HG03432 (cell line): ENCODE measurements around the gene SDK1.

ENCODE experiments used
- ATAC-seq: cut with Tn5 transposase; IDR thresholded peaks from one replicate; pipeline ENCODE4 v1.9.1; 2021; ENCODE audit warnings: mild to moderate bottlenecking, moderate library complexity; ENCODE audit not compliant: unreplicated experiment

Gene SDK1

GRCh38 chr7:3847336-3847735, 546.3 kb downstream of the SDK1 start:
- ATAC-seq: no peak

- ATAC-seq: no peak
Observed at GRCh38 chr7:3859431-3859830, 558.4 kb downstream of the SDK1 start.

DNA sequence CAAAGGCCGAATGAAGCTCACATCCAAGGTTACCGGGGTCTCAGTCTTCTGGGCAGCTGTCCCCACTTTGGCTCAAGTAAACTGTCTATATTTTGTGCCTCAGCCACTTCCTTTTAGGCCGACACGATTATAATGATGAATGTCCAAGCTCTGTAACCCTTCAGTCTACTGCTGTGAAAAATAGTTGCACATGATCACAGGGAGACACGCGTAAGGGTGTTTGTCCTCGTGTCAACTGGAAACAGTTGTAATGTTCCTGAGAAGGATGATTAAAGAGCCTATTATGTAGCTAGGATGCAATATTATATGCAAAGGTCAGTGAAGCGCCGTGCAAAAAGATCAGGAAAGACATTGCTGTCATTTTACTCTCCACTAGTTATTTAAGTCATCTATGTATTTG, 559.9 kb downstream of the SDK1 start:
- no peak for ATAC-seq

- ATAC-seq: no peak
Observed at GRCh38 chr7:3861386-3861785, 560.3 kb downstream of the SDK1 start.

GRCh38 chr7:3861941-3862340, 560.9 kb downstream of the SDK1 start:
- no peak for ATAC-seq

DNA sequence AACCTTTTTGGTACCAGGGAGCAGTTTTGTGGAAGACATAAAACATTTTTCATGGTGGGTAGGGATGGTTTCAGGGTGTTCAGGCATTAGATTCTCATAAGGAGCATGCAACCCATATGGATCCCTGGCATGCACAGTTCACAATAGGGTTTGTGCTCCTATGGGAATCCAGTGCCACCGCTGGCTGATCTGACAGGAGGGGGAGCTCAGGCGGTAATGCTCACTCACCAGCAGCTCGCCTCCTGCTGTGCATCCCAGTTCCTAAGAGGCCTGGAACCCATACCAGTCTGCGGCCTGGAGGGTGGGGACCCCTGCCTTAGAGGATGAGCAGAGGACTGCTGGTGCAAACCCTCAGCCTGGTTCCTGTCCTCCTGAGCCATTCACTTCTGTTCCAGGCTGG, 561.7 kb downstream of the SDK1 start:
- ATAC-seq: no peak

DNA sequence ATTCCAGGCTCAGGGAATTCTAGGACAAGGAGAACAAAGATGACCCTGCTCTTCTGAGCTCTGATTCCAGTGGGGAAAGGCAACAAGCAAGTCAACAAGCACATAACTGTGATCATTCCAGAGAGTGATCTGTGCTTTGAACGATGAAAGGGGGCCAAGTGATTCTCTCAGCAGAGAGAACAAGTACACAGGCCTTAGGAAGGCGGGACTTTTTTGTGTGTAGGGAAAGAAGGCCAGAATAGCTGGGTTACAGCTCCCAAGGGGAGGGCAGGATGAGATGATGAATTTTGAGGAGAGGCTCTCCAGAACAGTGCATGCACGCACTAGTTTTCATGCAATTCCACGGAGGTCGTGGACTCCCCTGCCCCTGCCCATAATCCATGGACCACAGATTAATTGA, 565.2 kb downstream of the SDK1 start:
- no peak for ATAC-seq

GRCh38 chr7:3867863-3868262, 566.8 kb downstream of the SDK1 start:
- ATAC-seq: no peak

DNA sequence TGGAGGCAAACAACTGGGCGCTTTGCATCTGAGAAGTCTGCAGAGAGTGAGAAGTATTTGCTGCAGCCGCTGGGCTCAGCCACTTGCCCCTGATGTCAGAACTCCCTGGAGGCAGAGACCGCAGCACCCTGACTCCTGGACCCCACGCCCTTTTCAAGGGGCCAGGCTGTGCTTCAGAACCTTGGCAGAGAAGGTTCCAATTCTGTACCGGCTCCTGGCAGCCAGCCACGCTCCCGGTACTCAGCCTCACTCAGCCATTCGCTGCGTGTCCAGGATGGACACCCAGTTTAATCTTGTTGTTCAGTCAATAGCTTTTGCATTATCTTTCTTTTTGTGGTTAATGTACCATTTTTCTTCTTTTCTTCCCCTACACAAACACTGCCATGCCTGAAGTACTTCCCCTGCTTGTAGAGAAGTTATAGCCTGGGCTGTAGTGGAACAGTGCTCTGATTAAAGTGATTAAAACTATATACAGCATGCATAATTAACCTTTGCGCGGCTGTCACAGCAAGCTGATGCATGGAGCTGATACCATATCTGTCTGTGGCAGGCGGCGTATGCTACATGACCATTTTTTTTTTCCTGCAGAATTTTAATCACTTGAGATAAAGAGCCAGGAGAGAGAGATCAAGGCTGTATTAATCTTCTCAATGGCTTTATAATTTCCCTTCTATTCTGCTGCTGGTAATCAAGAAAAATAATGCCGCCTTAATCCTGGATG, 578.5 kb downstream of the SDK1 start:
- no peak for ATAC-seq

- no peak for ATAC-seq
Observed at GRCh38 chr7:3880228-3880987, 579.4 kb downstream of the SDK1 start.

DNA sequence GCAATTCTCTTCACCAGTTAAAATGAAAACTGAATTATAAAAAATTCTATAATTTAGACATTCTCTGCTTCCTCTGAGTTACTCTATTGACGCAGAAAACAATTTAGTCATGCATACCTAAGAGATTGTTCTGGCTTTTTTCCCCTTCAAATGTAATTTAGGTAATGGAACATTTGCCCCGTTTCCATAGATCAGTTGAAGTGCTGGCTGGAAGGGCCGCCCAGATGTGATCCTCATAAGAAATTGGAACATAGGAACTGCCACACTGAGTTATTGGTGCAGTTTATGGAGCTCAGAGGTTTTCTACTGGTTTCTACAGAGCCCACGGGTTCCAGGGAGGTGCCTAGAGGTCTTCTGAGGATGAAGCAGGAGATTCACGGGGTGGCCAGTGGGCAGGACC, 581.7 kb downstream of the SDK1 start:
- no peak for ATAC-seq

DNA sequence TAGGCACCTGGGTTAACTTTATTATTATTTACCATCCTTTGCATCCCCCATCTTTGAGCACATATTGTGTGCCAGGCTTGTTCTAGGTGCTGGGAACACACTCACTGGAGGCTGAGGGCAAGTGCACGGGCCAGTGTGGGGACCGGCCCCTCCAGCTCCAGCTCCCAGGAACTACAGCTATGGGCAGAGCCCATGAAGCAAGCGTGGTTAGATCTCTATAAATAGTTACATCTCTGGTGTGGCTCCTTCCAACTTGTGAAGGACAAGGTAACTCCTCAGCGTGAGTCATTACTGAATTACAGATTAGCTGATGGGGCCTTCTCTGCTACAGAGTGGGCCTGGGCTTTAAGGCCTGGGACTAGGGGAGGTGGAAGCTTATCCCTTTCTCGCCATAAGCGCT, 583.5 kb downstream of the SDK1 start:
- ATAC-seq: no peak

GRCh38 chr7:3887096-3887690, 586.1 kb downstream of the SDK1 start:
- no peak for ATAC-seq

GRCh38 chr7:3888096-3888495, 587.0 kb downstream of the SDK1 start:
- ATAC-seq: no peak

- ATAC-seq: no peak
Observed at GRCh38 chr7:3892157-3892556, 591.1 kb downstream of the SDK1 start.

DNA sequence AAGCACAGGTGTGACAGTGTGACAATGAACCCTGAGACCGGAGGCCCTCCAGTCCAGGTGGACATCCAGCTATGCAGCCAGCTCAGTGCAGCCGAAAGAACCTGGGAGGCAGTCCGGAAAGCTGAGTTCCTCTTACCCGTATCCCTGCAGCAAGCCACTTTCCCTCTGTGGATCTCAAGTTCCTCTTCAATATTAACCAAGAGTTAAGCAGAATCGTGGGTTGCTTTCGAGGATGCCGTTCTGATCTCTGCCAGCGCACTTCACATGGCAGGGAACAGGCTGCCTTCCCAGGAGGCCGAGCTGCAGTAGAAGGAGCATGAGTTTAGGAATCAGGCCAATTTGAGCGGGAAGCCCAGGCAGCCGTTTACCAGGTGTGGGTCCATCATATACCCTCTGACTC, 591.6 kb downstream of the SDK1 start:
- no peak for ATAC-seq

- ATAC-seq: no peak
Observed at GRCh38 chr7:3893151-3893788, 592.2 kb downstream of the SDK1 start.

- no peak for ATAC-seq
Observed at GRCh38 chr7:3893789-3894153, 592.7 kb downstream of the SDK1 start.

DNA sequence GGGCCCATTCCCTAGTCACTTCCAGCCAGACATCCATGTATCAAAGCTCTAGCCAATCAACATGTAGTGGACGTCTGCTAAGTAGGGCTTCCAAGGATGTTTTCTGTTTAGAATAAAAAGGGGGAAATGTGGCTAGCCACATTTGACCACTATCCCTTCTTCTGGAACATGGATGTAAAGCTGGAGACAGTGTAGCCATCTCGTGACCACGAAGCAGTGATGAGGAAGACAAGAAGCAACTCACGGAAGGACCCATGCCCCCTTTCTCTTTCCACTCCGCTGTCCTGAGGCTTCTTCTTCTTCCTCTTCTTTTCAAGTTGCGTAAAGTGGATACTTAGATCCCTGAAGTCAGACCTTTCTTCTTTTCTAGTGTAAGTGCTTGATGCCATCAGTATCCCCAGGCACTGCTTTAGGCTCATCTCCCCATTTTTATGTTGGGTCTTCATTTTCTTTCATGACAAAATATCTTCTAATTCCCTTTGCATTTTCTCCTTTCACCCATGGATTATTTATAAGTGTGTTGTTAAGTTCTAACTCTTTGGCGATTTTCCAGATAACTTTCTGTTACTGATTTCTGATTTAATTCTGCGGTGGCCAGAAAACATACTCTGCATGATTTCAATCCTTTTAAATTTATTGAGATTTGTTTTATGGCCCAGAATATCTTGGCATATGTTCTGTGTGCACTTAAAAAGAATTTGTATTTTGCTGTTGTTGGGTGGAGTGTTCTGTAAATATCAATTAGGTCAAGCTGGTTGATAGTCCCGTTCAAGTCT, 594.5 kb downstream of the SDK1 start:
- no peak for ATAC-seq

DNA sequence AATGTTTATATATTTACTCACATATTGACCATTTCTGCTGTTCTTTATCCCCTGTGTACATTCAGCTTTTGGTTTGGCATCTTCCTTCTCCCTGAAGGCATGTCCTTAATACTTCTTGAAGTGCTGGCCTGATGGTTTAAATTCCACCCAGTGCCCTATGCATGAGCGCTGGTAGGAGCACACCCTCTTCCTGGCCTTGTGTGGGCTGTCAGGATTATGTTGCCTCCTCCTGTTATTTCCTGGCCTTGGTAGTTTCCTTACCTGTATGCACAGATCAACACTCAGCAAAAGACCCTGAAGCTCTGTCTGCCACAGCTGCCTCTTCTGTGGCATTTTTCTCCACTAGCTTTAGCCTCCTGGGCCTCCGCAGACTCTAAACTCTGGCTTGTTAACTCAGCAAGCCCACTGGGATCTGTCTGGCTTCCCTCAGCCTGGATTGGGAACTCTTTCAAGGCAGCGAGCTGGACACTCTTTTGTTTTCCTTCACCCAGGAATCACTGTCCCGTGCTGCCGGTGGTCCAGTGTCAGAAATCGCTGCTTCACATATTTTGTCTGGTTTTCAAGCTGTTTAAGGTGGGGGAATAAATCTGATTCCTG, 595.2 kb downstream of the SDK1 start:
- ATAC-seq: no peak
